Activated naive CD8-positive, alpha-beta T cell treated with anti-CD3 and anti-CD28 coated beads for 36 hours (primary cell): ENCODE measurements around the gene SKA2. TPM values are rescaled to one million over a fixed set of nuclear protein-coding genes. Genes with fewer than 3 reads are reported as not detected.
"Not testable (repeated sequence)": the region's sequence is repeated elsewhere in the genome, so short reads cannot be mapped to it uniquely, and the experiment has no call there.

ENCODE experiments used
- DNase-seq: peaks from one replicate; pipeline ENCODE4 v3.0.0; 2021
- H3K27ac Mint-ChIP-seq: one replicate; pipeline ENCODE4 v1.8.0; 2022; ENCODE audit warnings: mild to moderate bottlenecking, moderate library complexity, mixed read lengths
- H3K27me3 Mint-ChIP-seq: one replicate; pipeline ENCODE4 v1.8.0; 2022; ENCODE audit warnings: mild to moderate bottlenecking, mixed read lengths
- H3K36me3 Mint-ChIP-seq: one replicate; pipeline ENCODE4 v1.8.0; 2021; ENCODE audit warnings: mild to moderate bottlenecking, mixed read lengths
- H3K4me1 Mint-ChIP-seq: one replicate; pipeline ENCODE4 v1.8.0; 2021; ENCODE audit warnings: mixed read lengths
- H3K4me3 Mint-ChIP-seq: one replicate; pipeline ENCODE4 v1.8.0; 2022; ENCODE audit warnings: mild to moderate bottlenecking, moderate library complexity, mixed read lengths
- H3K9me3 Mint-ChIP-seq: one replicate; pipeline ENCODE4 v1.8.0; 2022; ENCODE audit warnings: mixed read lengths
- total RNA-seq, 2 experiments: library from RNA; stranded (reverse); gene quantifications; one replicate each; pipeline ENCODE4 v1.2.3, GENCODE V29; 2021

The SKA2 gene
- total RNA-seq, result 10 to 100 TPM; 68.9 to 85.4 TPM

GRCh38 chr17:59154721-59155438 lies at the start of gene SKA2:
Gene SKA2 (minus strand): TSS chr17:59155186. CDS start chr17:59155163, 23 bp downstream.
- Mint-ChIP-seq H3K4me1 (peaks cover 16% of the 10 kb centered on the region), H3K9me3 (no peaks in the 10 kb centered on the region), H3K4me3 (no peak within 1 kb of the TSS), H3K27me3 (no peaks in the 10 kb centered on the region), H3K36me3 (peaks cover 10% of the 10 kb centered on the region), H3K27ac (no peak within 1 kb of the TSS)
- DNase-seq, result peak; percentile 97

DNA sequence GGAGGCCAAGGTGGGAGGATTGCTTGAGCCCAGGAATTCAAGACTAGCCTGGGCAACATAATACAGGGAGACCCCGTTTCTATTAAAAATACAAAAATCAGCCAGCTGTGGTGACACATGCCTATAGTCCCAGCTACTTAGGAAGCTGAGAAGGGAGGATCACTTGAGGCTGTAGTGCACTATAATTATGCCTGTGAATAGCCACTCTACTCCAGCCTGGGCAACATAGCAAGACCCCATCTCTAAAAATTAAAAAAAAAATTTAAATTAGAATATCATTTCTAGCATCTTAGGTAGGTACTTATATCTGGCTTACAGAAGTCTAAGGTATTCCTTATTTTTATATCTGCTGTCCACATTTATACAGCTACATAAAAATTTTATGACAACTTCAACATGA lies 47.3 kb upstream of the SKA2 start:
- no peak for DNase-seq
- Mint-ChIP-seq H3K36me3 (peaks cover 9% of the 10 kb centered on the region), H3K4me1 (no peaks in the 10 kb centered on the region), H3K27me3 (no peaks in the 10 kb centered on the region), H3K27ac (no peak overlapping the region), H3K4me3 (no peak overlapping the region), H3K9me3 (no peaks in the 10 kb centered on the region)

GRCh38 chr17:59199398-59199797 lies 44.4 kb upstream of the SKA2 start:
- DNase-seq, result no peak
- H3K4me3 Mint-ChIP-seq, result no peak overlapping the region
- no peaks in the 10 kb centered on the region for H3K9me3 Mint-ChIP-seq
- H3K36me3 Mint-ChIP-seq, result peaks cover 11% of the 10 kb centered on the region
- H3K27ac Mint-ChIP-seq, result no peak overlapping the region
- H3K27me3 Mint-ChIP-seq, result no peaks in the 10 kb centered on the region
- H3K4me1 Mint-ChIP-seq, result no peaks in the 10 kb centered on the region

- no peaks in the 10 kb centered on the region for H3K27me3 Mint-ChIP-seq
- no peak overlapping the region for H3K4me3 Mint-ChIP-seq
- DNase-seq, result no peak
- H3K9me3 Mint-ChIP-seq, result no peaks in the 10 kb centered on the region
- peaks cover 17% of the 10 kb centered on the region for H3K36me3 Mint-ChIP-seq
- no peaks in the 10 kb centered on the region for H3K4me1 Mint-ChIP-seq
- no peak overlapping the region for H3K27ac Mint-ChIP-seq
Measured at GRCh38 chr17:59193336-59193862, 38.4 kb upstream of the SKA2 start.

DNA sequence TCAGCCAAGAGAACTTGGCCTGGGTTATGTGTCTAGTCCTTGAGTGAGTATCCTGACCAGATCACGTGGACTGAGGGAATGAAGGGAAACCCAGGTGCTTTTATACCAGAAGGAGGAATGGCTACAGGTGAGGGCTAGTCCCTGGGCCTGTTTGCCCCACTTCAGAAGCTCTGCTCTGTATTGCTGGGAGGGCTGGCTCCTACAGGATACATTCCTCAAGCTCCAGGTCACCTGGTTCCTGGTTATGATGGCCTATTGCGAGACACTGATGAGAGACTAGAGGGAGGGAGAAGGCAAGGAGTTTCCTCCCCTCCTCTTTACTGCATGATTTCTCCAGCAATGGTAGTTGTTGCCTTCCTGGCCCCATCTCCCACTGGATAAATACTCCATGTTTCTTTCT lies 35.8 kb upstream of the SKA2 start:
- Mint-ChIP-seq H3K27me3 (no peaks in the 10 kb centered on the region), H3K4me3 (no peak overlapping the region), H3K36me3 (peaks cover 20% of the 10 kb centered on the region), H3K4me1 (no peaks in the 10 kb centered on the region), H3K9me3 (no peaks in the 10 kb centered on the region), H3K27ac (no peak overlapping the region)
- DNase-seq, result no peak

GRCh38 chr17:59186850-59187249 lies 31.9 kb upstream of the SKA2 start:
- Mint-ChIP-seq H3K4me1 (no peaks in the 10 kb centered on the region), H3K4me3 (no peak overlapping the region), H3K27me3 (no peaks in the 10 kb centered on the region), H3K27ac (no peak overlapping the region), H3K9me3 (no peaks in the 10 kb centered on the region), H3K36me3 (peaks cover 25% of the 10 kb centered on the region)
- no peak for DNase-seq

DNA sequence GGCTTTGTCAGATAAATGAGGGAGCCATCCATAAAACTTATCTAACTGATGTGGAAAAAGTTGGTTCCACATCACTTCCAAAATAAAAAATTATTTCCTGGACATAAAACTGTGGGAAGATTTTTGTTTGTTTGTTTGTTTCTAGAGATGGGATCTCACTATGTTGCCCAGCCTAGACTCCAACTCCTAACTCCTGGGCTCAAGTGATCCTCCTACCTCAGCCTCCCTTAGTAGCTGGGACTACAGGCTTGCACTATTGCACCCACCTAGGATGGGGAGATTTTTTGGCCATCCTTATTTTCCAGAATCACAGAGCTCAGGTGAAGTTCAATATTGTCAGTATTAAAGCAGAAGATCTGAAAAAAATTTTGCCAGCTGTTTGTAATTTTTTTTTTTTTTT lies 31.0 kb upstream of the SKA2 start:
- no peaks in the 10 kb centered on the region for H3K9me3 Mint-ChIP-seq
- H3K27ac Mint-ChIP-seq, result no peak overlapping the region
- H3K4me1 Mint-ChIP-seq, result no peaks in the 10 kb centered on the region
- no peak for DNase-seq
- H3K27me3 Mint-ChIP-seq, result no peaks in the 10 kb centered on the region
- no peak overlapping the region for H3K4me3 Mint-ChIP-seq
- H3K36me3 Mint-ChIP-seq, result peaks cover 24% of the 10 kb centered on the region

DNA sequence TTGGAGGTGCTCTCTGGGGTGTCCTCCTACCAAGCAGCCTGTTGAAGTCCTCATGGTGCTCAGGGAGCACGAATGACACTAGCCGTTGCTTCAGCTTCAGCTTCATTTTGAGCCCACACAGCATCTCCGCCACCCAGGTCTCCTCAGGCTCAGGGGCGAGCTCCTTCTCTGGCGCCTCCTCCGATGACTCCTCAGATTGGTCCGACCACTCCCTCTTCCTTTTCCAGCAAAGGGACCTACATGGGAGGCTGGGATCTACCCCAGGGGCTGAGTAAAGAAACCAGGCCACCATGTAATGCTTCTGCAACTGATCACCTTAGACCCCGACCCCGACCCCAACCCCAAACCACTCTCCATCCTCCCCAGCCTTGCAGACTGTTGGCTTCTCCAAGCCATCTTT lies 26.5 kb upstream of the SKA2 start:
- Mint-ChIP-seq H3K4me3 (no peak overlapping the region), H3K9me3 (no peaks in the 10 kb centered on the region), H3K27me3 (no peaks in the 10 kb centered on the region), H3K36me3 (peaks cover 23% of the 10 kb centered on the region), H3K4me1 (no peaks in the 10 kb centered on the region), H3K27ac (no peak overlapping the region)
- DNase-seq, result no peak

- H3K27ac Mint-ChIP-seq, result no peak overlapping the region
- H3K9me3 Mint-ChIP-seq, result no peaks in the 10 kb centered on the region
- H3K36me3 Mint-ChIP-seq, result peaks cover 20% of the 10 kb centered on the region
- H3K27me3 Mint-ChIP-seq, result no peaks in the 10 kb centered on the region
- no peaks in the 10 kb centered on the region for H3K4me1 Mint-ChIP-seq
- H3K4me3 Mint-ChIP-seq, result no peak overlapping the region
- DNase-seq, result no peak
Measured at GRCh38 chr17:59180626-59181025, 25.6 kb upstream of the SKA2 start.

- not testable (repeated sequence) for H3K4me1 Mint-ChIP-seq, H3K27me3 Mint-ChIP-seq, H3K9me3 Mint-ChIP-seq, H3K4me3 Mint-ChIP-seq, H3K27ac Mint-ChIP-seq, DNase-seq
- peaks cover 18% of the 10 kb centered on the region for H3K36me3 Mint-ChIP-seq
Measured at GRCh38 chr17:59179601-59180000, 24.6 kb upstream of the SKA2 start.

- no peak for DNase-seq
- no peaks in the 10 kb centered on the region for H3K4me1 Mint-ChIP-seq
- H3K36me3 Mint-ChIP-seq, result peaks cover 21% of the 10 kb centered on the region
- H3K27me3 Mint-ChIP-seq, result no peaks in the 10 kb centered on the region
- no peak overlapping the region for H3K4me3 Mint-ChIP-seq
- no peak overlapping the region for H3K27ac Mint-ChIP-seq
- H3K9me3 Mint-ChIP-seq, result no peaks in the 10 kb centered on the region
Measured at GRCh38 chr17:59178266-59178985, 23.4 kb upstream of the SKA2 start.

DNA sequence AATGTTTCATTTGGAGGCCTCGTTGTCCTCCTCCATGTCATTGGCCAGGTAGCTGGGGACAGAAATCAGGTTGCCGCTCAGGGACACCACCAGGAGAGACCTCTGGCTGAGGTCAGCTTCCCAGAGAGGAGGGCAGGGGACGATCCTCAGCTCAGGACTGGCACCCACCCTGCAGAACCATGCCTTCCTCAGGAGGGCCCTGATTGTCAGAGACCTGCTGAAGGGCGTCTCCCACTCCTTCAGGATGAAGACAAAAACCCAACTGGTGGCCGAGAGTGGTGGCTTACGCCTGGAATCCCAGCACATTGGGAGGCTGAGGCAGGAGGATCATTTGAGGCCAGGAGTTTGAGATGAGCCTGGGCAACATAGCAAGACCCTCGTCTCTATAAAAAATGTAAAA lies 20.1 kb upstream of the SKA2 start:
- DNase-seq, result no peak
- Mint-ChIP-seq H3K4me3 (no peak overlapping the region), H3K27ac (no peak overlapping the region), H3K36me3 (peaks cover 22% of the 10 kb centered on the region), H3K9me3 (no peaks in the 10 kb centered on the region), H3K4me1 (no peaks in the 10 kb centered on the region), H3K27me3 (no peaks in the 10 kb centered on the region)

GRCh38 chr17:59174671-59175070 lies 19.7 kb upstream of the SKA2 start:
- DNase-seq, result no peak
- H3K27me3 Mint-ChIP-seq, result no peaks in the 10 kb centered on the region
- peaks cover 18% of the 10 kb centered on the region for H3K36me3 Mint-ChIP-seq

GRCh38 chr17:59172436-59173004 lies 17.5 kb upstream of the SKA2 start:
- Mint-ChIP-seq H3K4me3 (no peak overlapping the region), H3K36me3 (peaks cover 18% of the 10 kb centered on the region), H3K27me3 (no peaks in the 10 kb centered on the region), H3K27ac (no peak overlapping the region), H3K4me1 (no peaks in the 10 kb centered on the region), H3K9me3 (no peaks in the 10 kb centered on the region)
- no peak for DNase-seq

More at GRCh38 chr17:59174671-59175070, 19.7 kb upstream of the SKA2 start:
- H3K4me1 Mint-ChIP-seq, result no peaks in the 10 kb centered on the region
- H3K4me3 Mint-ChIP-seq, result no peak overlapping the region
- no peak overlapping the region for H3K27ac Mint-ChIP-seq
- no peaks in the 10 kb centered on the region for H3K9me3 Mint-ChIP-seq

GRCh38 chr17:59167571-59168001 lies 12.6 kb upstream of the SKA2 start:
- Mint-ChIP-seq H3K27ac (no peak overlapping the region), H3K4me1 (peaks cover 2% of the 10 kb centered on the region), H3K27me3 (no peaks in the 10 kb centered on the region), H3K4me3 (no peak overlapping the region), H3K9me3 (no peaks in the 10 kb centered on the region), H3K36me3 (peaks cover 4% of the 10 kb centered on the region)
- no peak for DNase-seq
